ENCODE measurements around the gene ITGB7.
"Not testable (repeated sequence)": the region's sequence is repeated elsewhere in the genome, so short reads cannot be mapped to it uniquely, and the experiment has no call there.

GRCh38 chr12:53178803-53179202 lies 28.2 kb downstream of the ITGB7 start:
- TF ChIP-seq CTCF, POLR2A (IDR thresholded peaks at IDR 0.05): not testable (repeated sequence)
